Subcutaneous adipose tissue (tissue), 4 donors: ENCODE results near the gene TNFAIP8L2. TPM values are rescaled to one million over a fixed set of nuclear protein-coding genes. Genes with fewer than 3 reads are reported as not detected.

Source experiments
- total RNA-seq, 4 donors: library from RNA; depleted of rRNA; stranded (reverse); fragments of >200 nt; gene quantifications; one replicate each; pipeline ENCODE4 v1.1.0, GENCODE V29; 2016
- TF ChIP-seq, protein P1 (sequence below): fragments of 450-650 bp; IDR thresholded peaks from one replicate; pipeline ENCODE4 v1.5.1; 2016; ENCODE audit warnings: low read depth, mild to moderate bottlenecking, control low read depth, antibody characterized with exemption, moderate library complexity

The TNFAIP8L2 gene
- total RNA-seq, 4 donors from 2014 or later, result 5.7 to 30.9 (median 11.5) TPM

DNA sequence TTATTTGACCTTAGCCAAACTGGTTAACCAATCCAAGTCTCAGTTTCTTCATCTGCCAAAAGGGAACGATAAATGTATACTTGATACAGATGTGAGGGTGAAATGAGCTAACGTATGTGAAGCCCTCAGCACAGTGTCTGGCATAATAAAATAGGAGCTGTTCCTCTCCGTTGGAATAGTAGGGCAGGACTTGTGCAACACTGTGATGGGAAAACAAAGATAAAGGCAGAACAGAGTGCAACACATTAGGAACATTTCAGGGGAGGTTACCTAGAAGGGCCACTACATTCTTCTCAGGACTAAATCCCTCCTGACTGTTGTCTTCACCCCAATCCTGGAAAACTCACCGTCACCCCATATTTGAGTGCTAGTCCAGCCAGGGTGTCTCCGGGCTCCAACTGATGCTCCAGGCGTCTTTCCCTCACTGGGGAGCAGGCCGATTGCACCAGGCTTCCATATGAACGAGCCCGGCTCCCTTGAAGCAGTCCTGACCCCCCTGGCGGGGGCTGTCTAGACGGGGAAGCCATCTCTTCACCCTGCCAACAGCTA is 8.4 kb downstream of the TNFAIP8L2 start:
- TF ChIP-seq, protein P1, sequence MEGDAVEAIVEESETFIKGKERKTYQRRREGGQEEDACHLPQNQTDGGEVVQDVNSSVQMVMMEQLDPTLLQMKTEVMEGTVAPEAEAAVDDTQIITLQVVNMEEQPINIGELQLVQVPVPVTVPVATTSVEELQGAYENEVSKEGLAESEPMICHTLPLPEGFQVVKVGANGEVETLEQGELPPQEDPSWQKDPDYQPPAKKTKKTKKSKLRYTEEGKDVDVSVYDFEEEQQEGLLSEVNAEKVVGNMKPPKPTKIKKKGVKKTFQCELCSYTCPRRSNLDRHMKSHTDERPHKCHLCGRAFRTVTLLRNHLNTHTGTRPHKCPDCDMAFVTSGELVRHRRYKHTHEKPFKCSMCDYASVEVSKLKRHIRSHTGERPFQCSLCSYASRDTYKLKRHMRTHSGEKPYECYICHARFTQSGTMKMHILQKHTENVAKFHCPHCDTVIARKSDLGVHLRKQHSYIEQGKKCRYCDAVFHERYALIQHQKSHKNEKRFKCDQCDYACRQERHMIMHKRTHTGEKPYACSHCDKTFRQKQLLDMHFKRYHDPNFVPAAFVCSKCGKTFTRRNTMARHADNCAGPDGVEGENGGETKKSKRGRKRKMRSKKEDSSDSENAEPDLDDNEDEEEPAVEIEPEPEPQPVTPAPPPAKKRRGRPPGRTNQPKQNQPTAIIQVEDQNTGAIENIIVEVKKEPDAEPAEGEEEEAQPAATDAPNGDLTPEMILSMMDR, result no peak

DNA sequence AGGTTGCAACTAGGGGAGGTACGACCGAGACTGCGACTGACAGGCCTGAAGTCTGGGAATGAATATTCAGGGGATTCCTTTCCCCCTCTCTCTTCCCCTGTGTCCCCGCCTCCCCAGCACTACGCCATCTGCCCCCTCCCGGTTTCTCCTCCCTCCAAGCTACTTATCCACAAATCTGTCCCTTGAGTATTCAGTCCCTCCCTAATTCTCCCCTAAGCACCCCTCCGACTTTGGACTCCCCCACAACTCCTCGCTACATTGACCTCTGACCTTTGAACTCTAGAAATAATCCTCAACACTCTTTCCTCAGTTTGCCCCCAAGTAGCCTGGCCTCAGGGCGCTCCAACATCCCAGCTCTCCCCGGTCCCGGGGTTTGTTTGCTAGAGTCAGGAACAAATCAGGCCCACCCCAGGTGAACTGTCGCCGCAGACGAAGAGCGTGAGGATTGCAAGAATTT is 8.9 kb downstream of the TNFAIP8L2 start:
- TF ChIP-seq, protein P1, result no peak

DNA sequence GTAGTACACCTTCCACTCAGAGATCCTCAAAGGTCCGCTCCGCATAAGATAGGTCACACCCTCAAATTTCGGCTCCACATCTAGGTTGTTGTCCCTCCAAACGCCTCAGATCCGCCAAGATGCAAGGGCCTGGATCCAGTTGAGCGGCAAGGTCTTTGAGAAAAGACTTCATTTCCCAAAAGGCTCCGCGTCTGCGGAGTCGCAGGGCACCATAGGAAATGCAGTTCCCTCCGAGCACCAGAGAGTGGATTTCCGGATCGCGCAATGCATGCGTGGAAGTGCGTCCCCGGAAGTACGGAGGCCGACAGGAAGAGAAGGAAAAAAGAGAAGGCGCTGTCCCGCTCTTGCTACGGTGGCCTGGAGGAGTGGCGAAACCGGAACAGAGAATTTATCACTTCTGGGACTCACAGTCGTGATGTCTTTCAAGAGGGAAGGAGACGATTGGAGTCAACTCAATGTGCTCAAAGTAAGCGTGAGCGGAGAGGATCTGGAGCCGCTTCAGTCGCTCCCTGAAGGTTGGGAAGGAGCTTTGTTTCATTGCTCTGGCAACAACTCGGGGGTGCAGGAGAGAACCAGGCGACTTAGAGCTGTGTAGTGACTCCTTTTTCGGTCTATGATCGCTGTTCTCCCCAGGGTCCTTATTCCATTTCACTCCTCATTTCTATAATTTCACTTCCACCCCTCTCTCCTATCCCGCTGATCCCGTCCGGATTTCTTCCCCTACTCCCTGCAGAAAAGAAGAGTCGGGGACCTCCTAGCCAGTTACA is 9.5 kb downstream of the TNFAIP8L2 start, which contains the start of the genes LYSMD1 and SCNM1:
Gene LYSMD1 (minus strand): TSS at position 165 of the 767 bp plus-strand sequence. CDS start 644 bp downstream, outside the sequence.
Gene SCNM1 (plus strand): TSS at position 407 of the 767 bp plus-strand sequence. CDS start 9 bp downstream, at position 416.
- TF ChIP-seq, protein P1, result no peak

DNA sequence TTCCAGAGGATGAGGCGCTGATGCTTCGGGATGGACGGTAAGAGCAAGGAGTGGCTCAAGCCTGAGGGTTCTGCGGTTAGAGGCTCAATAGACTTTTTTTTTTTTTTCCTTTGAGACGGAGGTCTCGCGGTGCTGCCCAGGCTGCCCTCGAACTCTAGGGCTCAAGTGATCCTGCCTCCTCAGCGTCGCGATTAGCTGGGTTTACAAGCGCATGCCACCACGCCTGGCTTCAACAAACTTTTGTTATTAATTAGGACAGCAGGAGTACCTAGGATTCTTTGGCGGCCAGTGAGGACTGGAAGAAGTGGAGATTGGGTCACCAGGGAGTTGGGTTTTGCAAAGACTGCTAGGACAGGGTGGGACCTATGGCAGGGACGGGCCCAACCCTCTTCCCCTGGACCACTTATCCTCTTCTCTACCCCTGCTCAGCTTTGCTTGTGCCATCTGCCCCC is 10.1 kb downstream of the TNFAIP8L2 start:
- TF ChIP-seq, protein P1, result no peak

DNA sequence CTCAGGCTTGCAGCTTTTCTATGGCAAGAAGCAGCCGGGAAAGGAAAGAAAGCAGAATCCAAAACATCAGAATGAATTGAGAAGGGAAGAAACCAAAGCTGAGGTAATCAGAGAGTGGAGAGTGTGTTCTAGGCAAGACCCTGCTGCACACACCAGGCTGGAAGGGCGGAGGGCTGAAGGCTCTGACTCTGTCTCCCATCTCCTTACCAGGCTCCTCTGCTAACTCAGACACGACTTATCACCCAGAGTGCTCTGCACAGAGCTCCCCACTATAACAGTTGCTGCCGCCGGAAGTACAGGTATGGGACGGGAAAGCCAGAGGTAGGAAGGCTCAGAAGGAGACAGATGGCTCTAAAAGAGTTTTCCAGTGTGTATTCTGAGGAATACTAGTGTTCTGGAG is 10.7 kb downstream of the TNFAIP8L2 start:
- TF ChIP-seq, protein P1, result no peak

DNA sequence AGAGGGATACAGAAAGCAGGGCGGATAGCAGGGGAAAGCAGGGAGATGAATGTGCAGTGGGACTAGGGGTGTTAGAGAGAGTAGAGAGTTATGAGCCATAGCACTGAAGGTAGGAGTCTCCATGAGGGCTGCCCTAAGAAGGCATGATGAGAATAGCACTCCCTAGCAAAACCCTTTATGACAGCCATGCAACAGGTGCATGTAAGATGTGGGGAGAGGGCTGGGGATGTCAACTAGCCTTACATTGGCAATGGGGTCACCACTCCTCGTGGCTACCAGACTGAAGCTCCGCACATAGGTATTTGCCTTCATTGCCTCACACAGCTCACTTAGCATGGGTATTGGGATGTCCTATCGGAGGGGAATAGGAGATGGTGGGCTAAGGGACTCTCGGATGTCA is 14.7 kb downstream of the TNFAIP8L2 start:
- TF ChIP-seq, protein P1, result no peak

DNA sequence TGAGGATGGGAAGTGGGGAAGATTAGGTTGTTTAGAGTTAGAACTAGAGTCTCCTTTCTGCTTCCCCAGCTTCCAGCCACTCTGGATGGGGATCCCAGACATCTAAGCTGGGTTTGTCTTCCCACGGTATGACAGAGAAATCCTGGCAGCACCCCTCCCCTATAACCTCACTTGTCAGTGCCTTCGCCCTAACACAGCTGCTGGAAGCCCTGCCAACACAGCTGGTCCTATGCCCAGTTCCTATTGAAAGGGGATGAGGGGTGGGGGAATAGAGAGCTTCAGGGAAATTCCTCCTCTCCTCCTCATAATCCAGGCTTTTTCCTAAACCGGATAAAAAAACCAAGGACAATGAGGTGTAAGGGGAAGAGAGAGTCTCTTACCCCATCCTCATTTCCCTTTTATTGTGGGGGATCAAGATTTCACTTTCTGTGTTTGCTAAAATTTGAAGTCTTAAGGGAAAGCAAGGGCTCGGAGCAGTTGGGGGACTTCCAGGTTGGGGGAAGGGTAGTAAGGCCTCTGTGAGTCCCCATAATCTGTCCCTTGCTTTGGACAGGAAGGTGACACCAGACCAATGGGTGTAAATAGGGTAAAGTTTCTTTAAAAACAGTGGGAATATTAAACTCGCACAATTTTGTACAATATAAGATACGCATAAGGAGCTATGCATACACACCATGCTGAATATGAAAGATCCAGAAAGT is 18.7 kb downstream of the TNFAIP8L2 start:
- TF ChIP-seq, protein P1, result no peak
